ENCODE results near the gene DEGS2. TPM values are rescaled to one million over a fixed set of nuclear protein-coding genes. Genes with fewer than 3 reads are reported as not detected.

Gene DEGS2
- polyA plus RNA-seq, 3 donors: 5.3 to 11.1 (median 9.8) TPM

GRCh38 chr14:100135784-100136183 is 23.7 kb downstream of the DEGS2 start:
- no peak for DNase-seq (ENCODE audit: low read depth in 3 of 3, low spot score in 2 of 3)

DNA sequence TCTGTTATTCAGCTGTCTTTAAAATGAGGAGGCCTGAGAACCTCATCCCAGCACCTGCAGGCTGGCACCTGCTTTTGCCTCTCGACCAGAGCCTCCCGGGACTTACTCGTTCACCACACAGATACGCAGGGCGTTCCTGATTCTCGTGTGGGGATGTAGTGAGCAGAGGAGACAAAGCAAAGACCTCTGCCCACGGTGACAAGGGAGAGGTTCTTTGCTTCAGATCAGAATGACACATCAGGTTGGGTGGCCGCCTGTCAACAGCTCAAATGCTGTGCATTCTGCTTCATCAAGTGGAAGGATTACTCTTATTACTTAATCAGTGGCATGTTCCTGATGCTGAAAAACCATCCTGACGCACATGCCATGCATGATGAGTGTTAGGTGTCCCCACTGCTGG is 24.4 kb downstream of the DEGS2 start:
- DNase-seq (ENCODE audit: low read depth in 3 of 3, low spot score in 2 of 3): no peak

DNA sequence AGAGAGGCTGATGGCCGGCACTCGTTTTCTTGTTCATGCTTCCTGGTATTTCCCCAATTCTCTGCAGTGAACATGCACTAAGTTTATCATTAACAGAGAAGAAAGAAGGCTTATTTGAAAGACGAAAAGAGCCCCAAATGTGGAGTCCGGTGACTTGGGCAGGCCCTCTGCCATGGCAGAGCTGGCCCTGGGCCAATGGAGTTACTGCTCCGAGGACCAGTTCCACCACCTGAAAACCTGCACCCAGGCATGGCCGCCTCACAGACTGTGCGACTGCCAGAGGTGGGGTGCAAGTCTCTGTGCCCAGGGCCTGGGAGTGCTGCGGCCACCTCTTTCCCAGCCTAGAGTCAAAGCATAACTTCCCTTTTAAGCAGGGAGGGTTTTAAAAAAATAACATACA is 24.9 kb downstream of the DEGS2 start:
- DNase-seq (ENCODE audit: low read depth in 3 of 3, low spot score in 2 of 3): no peak

DNA sequence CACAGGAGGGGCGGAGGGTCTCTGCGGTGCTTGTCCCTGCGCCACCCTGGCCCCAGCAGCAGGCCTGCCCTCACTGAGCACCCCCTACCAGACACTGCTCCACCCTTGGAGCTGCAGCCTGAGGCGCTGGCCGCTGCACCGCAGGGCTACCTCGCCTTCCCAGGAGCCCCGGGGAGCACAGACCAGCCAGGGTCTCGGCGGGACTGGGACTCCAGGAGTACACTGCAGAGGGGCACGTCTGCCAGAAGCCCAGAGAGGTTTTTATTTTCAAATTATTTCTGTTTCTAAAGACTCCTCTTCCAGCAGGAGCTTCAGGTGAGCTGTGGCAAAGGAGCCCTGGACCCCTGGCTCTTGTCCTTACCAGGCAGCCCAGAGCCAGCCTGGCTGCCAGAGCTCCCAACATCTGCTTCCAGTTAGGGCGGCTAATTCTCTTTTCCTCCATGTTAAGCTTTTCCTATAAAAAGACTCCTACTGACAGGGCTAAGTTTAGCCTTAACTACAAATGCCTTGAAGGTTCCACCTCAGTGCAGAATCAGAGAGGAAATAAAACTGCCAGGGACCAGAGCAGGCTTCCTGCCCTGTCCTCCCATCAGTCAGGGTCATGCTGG is 26.4 kb downstream of the DEGS2 start:
- no peak for DNase-seq (ENCODE audit: low read depth in 3 of 3, low spot score in 2 of 3)

- DNase-seq (ENCODE audit: low read depth in 3 of 3, low spot score in 2 of 3): no peak
Measured at GRCh38 chr14:100132161-100132902, 27.1 kb downstream of the DEGS2 start.

DNA sequence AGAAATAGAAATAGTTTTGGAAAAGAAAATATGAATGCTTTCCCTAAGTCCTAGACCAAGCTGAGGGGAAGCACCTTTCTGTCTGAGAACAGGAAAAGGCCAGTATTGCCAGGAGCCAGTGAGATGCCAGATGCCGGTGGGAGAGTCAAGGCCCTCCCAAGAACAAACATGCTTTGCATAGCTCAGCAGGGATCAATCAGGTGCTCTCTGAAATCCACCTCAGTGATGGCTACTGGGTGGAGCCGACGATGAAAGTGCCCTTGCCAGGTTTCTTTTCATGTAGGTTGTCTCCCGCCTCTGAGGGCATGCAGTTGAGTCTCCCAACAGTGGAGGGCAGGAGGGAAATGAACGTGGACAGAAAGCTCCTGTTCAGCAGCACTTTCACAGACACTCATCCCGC is 28.3 kb downstream of the DEGS2 start:
- no peak for DNase-seq (ENCODE audit: low read depth in 3 of 3, low spot score in 2 of 3)

- DNase-seq (ENCODE audit: low read depth in 3 of 3, low spot score in 2 of 3): no peak
Measured at GRCh38 chr14:100130521-100130920, 28.9 kb downstream of the DEGS2 start.

DNA sequence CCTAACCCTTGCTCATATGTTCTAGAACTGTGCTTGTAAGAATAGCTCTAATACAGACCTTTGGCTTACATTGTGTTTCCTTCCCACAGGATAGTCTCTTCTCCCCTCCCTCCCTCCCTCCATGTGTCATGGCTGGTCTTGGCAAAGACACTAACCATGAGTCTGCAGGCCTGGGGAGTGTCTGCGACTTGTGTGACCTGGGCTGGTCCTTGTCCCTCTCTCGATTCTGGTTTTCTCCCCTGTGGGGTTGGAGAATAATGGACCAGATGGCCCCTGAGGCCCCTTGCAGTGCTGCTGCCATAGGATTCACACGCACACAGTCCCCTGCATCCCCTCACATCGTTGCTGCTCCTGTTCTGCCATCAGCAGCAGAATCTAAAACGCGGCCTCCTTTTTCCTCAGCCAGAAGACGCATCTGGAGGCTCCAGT is 30.3 kb downstream of the DEGS2 start:
- DNase-seq (ENCODE audit: low read depth in 3 of 3, low spot score in 2 of 3): no peak

GRCh38 chr14:100128688-100129087 is 30.8 kb downstream of the DEGS2 start:
- DNase-seq (ENCODE audit: low read depth in 3 of 3, low spot score in 2 of 3): no peak

GRCh38 chr14:100127853-100128455 is 31.5 kb downstream of the DEGS2 start:
- no peak for DNase-seq (ENCODE audit: low read depth in 3 of 3, low spot score in 2 of 3)

DNA sequence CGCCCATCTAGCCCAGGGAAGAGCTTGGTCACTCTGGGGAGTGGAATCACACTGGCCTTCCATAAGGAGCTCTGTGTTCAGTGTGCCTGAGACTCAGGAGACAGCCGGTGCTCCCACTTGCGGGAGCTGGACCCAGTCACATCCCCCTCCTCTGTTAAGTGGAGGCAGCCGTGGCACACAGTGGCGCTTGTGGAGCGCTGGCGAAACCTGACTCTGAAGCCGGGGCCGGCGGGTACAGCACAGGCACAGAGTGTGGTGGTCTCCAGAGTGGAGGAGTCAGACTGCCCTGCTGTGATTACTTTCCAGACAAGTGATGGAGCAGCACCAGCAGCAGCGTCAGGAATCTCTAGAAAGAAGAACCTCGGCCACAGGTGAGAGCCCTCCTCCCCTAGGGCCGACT is 33.0 kb downstream of the DEGS2 start:
- DNase-seq (ENCODE audit: low read depth in 3 of 3, low spot score in 2 of 3): no peak

DNA sequence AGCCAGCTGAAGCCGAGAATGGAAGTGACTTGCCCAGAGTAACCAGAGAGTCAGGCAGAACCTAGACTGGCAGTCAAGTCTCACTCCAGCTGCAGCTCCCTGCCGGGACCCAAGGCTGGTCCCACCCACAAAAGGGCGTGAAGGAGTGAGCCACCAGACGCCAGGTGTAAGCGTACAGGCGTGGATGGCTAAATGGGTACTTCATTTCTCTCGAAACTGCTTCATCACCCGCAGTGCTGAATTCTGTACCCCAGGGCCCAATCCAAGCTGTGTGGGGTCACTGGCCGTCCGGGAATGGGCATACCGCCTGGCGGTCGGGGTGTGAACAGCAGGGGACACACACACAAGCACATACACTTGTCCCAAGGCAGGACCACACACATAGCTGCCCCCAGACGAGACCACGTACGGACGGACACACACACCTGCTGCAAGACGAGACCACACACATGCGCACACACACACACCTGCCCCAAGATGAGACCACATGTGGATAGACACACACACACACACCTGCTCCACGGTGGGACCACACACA is 34.8 kb downstream of the DEGS2 start:
- DNase-seq (ENCODE audit: low read depth in 3 of 3, low spot score in 2 of 3): no peak

- no peak for DNase-seq (ENCODE audit: low read depth in 3 of 3, low spot score in 2 of 3)
Measured at GRCh38 chr14:100123618-100124017, 35.8 kb downstream of the DEGS2 start.

GRCh38 chr14:100122481-100123223 is 36.8 kb downstream of the DEGS2 start:
- no peak for DNase-seq (ENCODE audit: low read depth in 3 of 3, low spot score in 2 of 3)

DNA sequence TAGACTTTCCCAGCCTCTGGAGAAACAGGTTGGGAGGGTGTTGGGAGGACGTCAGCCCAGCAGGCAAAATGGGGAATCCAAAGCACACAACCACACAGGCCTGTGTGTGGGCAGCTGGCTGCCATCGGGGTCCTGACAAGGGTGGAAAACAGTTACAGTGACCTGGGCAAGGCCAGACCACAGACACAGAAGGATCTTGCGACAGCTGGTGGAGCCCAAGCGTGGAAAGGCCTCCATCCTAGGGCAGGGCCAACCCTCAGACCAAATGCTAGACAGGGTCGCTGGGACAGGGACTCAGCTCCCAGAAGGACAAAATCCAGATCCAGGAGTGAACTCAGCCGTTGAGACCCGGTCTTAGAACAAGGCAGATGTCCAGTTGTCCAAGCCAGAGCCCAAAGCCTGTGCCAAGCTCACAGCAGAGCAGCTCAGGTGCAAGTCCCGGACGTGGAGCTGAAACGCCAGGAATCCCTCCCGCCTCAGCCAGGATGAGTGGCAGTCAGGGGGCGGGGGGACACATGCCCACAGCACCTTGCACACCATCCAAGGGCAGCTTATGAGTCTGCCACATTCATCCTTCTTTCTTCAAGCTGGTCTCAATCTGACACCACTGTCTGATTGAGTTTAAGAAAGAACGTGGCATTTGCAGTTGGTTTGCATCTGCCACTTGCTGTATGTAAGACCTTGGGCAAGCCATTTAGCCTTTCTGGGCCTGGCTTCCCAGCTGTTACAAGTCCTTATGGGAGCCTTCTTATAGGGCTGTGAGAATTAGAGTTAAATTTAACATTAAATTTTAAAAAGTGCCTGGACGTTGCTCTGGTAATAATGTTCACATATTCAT is 37.6 kb downstream of the DEGS2 start:
- no peak for DNase-seq (ENCODE audit: low read depth in 3 of 3, low spot score in 2 of 3)

- no peak for DNase-seq (ENCODE audit: low read depth in 3 of 3, low spot score in 2 of 3)
Measured at GRCh38 chr14:100120522-100121269, 38.7 kb downstream of the DEGS2 start.

DNA sequence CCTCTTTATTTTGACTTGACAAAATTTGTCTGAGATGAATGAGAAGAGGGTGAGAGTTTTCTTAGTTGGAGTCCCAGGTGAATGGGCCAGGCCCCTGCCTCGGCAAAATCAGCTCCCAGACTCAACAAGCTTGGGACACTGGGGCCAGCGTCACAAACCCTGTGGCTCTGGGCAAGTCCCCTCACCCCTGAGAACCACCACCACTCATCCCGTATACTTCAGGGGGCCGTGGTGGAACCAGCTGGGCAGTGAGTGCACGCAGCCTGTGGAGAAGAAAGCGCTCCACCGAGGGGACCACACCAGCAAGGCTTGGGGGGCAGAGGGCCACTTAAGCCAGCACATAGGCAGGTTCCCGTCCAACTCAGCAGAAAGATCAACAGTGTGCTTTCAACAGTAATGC is 40.2 kb downstream of the DEGS2 start:
- no peak for DNase-seq (ENCODE audit: low read depth in 3 of 3, low spot score in 2 of 3)

DNA sequence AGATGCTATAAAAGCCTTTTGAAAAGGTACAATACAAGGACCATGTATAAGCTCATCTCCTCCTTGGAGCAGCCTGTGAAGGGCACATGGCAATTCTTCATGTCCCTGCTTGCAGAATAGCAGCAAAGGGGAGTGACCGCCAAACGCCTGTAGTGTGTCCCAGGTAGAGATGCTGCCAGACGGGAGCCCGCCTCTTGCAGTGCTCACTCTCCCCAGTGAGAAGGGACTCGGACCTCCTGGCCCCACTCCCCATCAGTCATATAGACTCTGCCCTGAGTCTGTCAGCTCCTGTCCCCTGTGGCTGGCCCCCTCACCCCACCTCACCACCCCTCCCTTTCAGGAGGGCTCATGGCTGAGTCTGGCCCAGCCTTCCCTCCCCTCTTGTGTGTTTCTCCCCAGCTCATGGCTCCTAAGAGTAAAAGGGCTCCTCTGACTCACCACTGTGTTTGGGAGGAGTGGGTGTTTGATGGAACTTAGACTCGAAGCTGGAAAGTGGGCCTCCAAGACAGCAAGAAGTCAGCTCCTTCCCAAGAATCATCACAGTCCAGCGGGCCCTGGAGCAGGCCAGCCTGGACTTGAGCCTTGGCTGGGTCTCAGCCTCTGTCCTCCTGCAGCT is 40.9 kb downstream of the DEGS2 start:
- DNase-seq (ENCODE audit: low read depth in 3 of 3, low spot score in 2 of 3): no peak

All from right renal cortex interstitium (tissue), 3 donors.